Suprapubic skin (tissue), 4 donors: ENCODE measurements around the gene WBP1L.

Source experiments
- POLR2A ChIP-seq, 2 donors: fragments of 450-650 bp; IDR thresholded peaks; one replicate each; pipeline ENCODE4 v1.6.1; 2017; ENCODE audit warnings: antibody characterized with exemption in 2 of 2, mild to moderate bottlenecking in 2 of 2, moderate library complexity in 2 of 2
- POLR2AphosphoS5 ChIP-seq, 3 donors: sonication (generic); formaldehyde crosslinking; IDR thresholded peaks; one replicate each; pipeline ENCODE4 v1.6.1; 2017; ENCODE audit warnings: antibody characterized with exemption in 3 of 3
- TF ChIP-seq, protein P1 (sequence below), 2 donors: fragments of 200-600 bp in 1 of 2; fragments of 450-650 bp in 1 of 2; sonication (generic) in 1 of 2; IDR thresholded peaks; one replicate each; pipeline ENCODE4 v1.5.1; 2016 to 2019; ENCODE audit warnings: antibody characterized with exemption in 2 of 2, mild to moderate bottlenecking in 1 of 2, moderate library complexity in 1 of 2

DNA sequence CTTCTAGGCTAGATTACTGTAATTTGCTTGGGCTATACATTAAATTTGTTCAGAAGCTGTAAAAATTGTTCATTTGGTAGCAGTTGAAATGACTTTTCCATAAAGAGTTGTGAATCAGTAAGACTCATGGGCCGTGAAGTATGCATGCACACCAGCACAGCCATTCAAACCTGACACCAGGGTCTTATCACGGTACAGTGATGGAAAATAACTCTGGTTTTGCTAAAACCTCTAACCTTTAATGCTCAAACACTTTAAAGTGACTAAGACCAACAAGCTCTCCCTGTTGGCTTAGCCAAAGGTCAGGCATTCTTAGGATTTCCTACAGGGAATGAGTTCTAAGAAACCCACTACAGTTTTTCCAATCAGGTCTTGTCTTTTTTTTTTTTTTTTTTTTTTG is 41.0 kb upstream of the WBP1L start:
- TF ChIP-seq, protein P1, sequence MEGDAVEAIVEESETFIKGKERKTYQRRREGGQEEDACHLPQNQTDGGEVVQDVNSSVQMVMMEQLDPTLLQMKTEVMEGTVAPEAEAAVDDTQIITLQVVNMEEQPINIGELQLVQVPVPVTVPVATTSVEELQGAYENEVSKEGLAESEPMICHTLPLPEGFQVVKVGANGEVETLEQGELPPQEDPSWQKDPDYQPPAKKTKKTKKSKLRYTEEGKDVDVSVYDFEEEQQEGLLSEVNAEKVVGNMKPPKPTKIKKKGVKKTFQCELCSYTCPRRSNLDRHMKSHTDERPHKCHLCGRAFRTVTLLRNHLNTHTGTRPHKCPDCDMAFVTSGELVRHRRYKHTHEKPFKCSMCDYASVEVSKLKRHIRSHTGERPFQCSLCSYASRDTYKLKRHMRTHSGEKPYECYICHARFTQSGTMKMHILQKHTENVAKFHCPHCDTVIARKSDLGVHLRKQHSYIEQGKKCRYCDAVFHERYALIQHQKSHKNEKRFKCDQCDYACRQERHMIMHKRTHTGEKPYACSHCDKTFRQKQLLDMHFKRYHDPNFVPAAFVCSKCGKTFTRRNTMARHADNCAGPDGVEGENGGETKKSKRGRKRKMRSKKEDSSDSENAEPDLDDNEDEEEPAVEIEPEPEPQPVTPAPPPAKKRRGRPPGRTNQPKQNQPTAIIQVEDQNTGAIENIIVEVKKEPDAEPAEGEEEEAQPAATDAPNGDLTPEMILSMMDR (IDR thresholded peaks at IDR 0.05) = no peak
- TF ChIP-seq POLR2A (IDR thresholded peaks at IDR 0.05) (no peak), POLR2AphosphoS5 (IDR thresholded peaks at IDR 0.05) (no peak)
